MCF 10A (cell line): ENCODE results near the gene GMDS. TPM values are rescaled to one million over a fixed set of nuclear protein-coding genes. Genes with fewer than 3 reads are reported as not detected.

Experiments
- BruUV-seq: library from RNA; stranded (reverse); fragments of 400-500 nt; replicated peaks from 2 replicates; lab custom pipeline; 2021; lab: Mats Ljungman, UMichigan
- CTCF ChIA-PET: fragments of 300-600 bp; sonication (Branson Sonifier 250); formaldehyde crosslinking; extraction: SDS; loops from one replicate; lab custom pipeline; 2021; ENCODE audit warnings: antibody characterized with exemption, inconsistent platforms; lab: Yijun Ruan, JAX
- POLR2A ChIA-PET: fragments of 300-600, 350-650 bp; sonication (Branson Sonifier 250); formaldehyde crosslinking; extraction: SDS; loops from one replicate; lab custom pipeline; 2020; ENCODE audit warnings: antibody characterized with exemption, inconsistent platforms; lab: Yijun Ruan, JAX
- DNase-seq: peaks from one replicate; pipeline ENCODE4 v3.0.0-alpha.2; 2018; ENCODE audit not compliant: unreplicated experiment
- H3K27ac Mint-ChIP-seq: one replicate; pipeline ENCODE4 v1.8.0; 2022; ENCODE audit warnings: mild to moderate bottlenecking, low read depth, mixed read lengths; ENCODE audit not compliant: unreplicated experiment
- H3K27me3 Mint-ChIP-seq: one replicate; pipeline ENCODE4 v1.8.0; 2022; ENCODE audit warnings: mixed read lengths; ENCODE audit not compliant: insufficient read depth, unreplicated experiment
- H3K36me3 Mint-ChIP-seq: one replicate; pipeline ENCODE4 v1.8.0; 2022; ENCODE audit warnings: mild to moderate bottlenecking, moderate library complexity, mixed read lengths; ENCODE audit not compliant: insufficient read depth, unreplicated experiment
- H3K4me1 Mint-ChIP-seq: one replicate; pipeline ENCODE4 v1.8.0; 2022; ENCODE audit warnings: mixed read lengths; ENCODE audit not compliant: insufficient read depth, unreplicated experiment
- H3K4me3 Mint-ChIP-seq: one replicate; pipeline ENCODE4 v1.8.0; 2022; ENCODE audit warnings: mild to moderate bottlenecking, moderate library complexity, mixed read lengths; ENCODE audit not compliant: unreplicated experiment
- H3K9me3 Mint-ChIP-seq: one replicate; pipeline ENCODE4 v1.8.0; 2022; ENCODE audit warnings: mixed read lengths; ENCODE audit not compliant: unreplicated experiment
- intact Hi-C: fragments of 100-400 bp; cut with micrococcal nuclease; formaldehyde crosslinking; loops from 2 replicates; pipeline ENCODE4 v1.14.1; 2022
- total RNA-seq: library from RNA; stranded (reverse); gene quantifications from 2 replicates; pipeline ENCODE4 v1.2.3, GENCODE V29; 2022
- TF ChIP-seq, protein P1 (sequence below): fragments of 200-600 bp; IDR thresholded peaks from one replicate; pipeline ENCODE4 v1.8.0; 2022; ENCODE audit warnings: antibody characterized with exemption, mild to moderate bottlenecking; ENCODE audit not compliant: unreplicated experiment

The GMDS gene
- total RNA-seq, 1 experiment from 2014 or later = 24.9 TPM

DNA sequence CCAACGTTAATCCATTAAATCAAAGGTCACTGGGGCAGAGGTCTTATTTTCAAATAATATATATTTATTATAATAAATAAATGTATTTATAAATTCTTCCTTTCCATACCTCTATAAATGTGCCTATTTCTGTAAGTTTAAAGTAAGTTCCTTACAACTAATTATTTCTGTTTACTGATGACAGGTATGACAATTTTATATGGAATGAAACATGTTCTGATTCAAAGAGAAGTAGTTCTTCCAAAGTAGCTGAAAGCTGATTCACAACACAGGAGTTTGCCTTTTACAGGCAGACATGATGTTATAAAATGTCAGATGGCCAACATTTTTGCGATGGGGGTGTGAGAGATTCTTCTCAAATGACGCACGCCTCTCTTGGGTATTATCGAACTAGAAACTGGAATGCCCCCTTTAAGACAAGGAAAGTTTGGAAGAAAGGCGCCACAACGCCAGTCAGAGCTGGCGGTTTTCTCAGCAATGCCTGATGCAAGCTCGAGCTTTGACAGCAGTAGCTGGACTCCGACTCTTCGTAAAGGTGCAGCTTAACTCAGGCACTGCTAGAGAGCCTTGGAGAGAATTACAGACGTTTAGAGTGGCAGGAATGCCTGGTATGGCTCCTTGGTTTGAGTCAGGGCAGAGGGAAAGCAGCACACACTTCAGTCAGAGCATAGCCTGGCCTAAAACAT is 543.6 kb downstream of the GMDS start:
- H3K27ac Mint-ChIP-seq = no peak overlapping the region
- CTCF ChIA-PET = interaction anchor here (0.6 to 0.9 kb wide), 2 partner anchors 15 to 593 kb away, joined by 3 to 5 read pairs; no protein-coding TSS in a partner anchor
- POLR2A ChIA-PET = interaction anchor here (0.6 kb wide), 1 partner anchor 26 kb away, joined by 4 read pairs; no protein-coding TSS in a partner anchor
- no peaks in the 10 kb centered on the region for H3K27me3 Mint-ChIP-seq
- intact Hi-C loops = no loop called here
- H3K4me3 Mint-ChIP-seq = no peak overlapping the region
- no peaks in the 10 kb centered on the region for H3K9me3 Mint-ChIP-seq
- peaks cover 5% of the 10 kb centered on the region for H3K4me1 Mint-ChIP-seq
- no peaks in the 10 kb centered on the region for H3K36me3 Mint-ChIP-seq
- TF ChIP-seq, protein P1, sequence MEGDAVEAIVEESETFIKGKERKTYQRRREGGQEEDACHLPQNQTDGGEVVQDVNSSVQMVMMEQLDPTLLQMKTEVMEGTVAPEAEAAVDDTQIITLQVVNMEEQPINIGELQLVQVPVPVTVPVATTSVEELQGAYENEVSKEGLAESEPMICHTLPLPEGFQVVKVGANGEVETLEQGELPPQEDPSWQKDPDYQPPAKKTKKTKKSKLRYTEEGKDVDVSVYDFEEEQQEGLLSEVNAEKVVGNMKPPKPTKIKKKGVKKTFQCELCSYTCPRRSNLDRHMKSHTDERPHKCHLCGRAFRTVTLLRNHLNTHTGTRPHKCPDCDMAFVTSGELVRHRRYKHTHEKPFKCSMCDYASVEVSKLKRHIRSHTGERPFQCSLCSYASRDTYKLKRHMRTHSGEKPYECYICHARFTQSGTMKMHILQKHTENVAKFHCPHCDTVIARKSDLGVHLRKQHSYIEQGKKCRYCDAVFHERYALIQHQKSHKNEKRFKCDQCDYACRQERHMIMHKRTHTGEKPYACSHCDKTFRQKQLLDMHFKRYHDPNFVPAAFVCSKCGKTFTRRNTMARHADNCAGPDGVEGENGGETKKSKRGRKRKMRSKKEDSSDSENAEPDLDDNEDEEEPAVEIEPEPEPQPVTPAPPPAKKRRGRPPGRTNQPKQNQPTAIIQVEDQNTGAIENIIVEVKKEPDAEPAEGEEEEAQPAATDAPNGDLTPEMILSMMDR = no peak
- DNase-seq = no peak
- BruUV-seq = no TSS peak

- no peak overlapping the region for H3K4me3 Mint-ChIP-seq
These were observed 545.0 kb downstream of the GMDS start for GRCh38 chr6:1700278-1700967.

DNA sequence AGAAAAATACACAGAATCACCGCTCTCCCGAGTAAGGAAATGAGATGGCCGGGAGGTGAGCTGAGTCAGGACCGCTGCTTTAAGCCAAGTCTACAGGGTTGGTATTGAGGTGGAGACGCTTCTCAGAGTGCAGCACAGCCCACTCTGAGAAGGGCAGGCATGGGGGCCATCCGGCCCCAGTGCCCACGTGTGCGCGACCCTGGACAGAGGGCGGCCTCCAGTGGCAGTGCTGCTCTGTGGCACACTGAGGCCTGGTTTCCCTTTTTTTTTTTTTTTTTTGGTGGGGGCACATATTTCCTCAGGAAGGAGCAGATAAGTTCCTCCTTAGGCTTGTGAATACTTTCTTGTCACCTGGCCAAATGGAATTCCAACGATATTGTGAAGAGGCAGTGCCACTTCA is 546.9 kb downstream of the GMDS start:
- ChIA-PET POLR2A (interaction anchor here (1.2 kb wide), 1 partner anchor 38 kb away, joined by 3 read pairs; no protein-coding TSS in a partner anchor), CTCF (interaction anchor here (0.7 to 1.6 kb wide), 2 partner anchors 12 to 26 kb away, joined by 3 to 4 read pairs; no protein-coding TSS in a partner anchor)
- intact Hi-C loops = no loop called here
- no peak for DNase-seq
- TF ChIP-seq, protein P1 = no peak
- Mint-ChIP-seq H3K9me3 (no peaks in the 10 kb centered on the region), H3K27me3 (no peaks in the 10 kb centered on the region), H3K36me3 (no peaks in the 10 kb centered on the region), H3K27ac (no peak overlapping the region), H3K4me3 (no peak overlapping the region), H3K4me1 (no peaks in the 10 kb centered on the region)
- BruUV-seq = no TSS peak

More at GRCh38 chr6:1700278-1700967, 545.0 kb downstream of the GMDS start:
- Mint-ChIP-seq H3K9me3 (no peaks in the 10 kb centered on the region), H3K36me3 (no peaks in the 10 kb centered on the region), H3K27me3 (no peaks in the 10 kb centered on the region), H3K27ac (no peak overlapping the region), H3K4me1 (peaks cover 5% of the 10 kb centered on the region)
- intact Hi-C loops = no loop called here
- ChIA-PET POLR2A (no interaction called here), CTCF (interaction anchor here (1.6 kb wide), 1 partner anchor 10 kb away, joined by 4 read pairs; no protein-coding TSS in a partner anchor)
- TF ChIP-seq, protein P1 = no peak
- no peak for DNase-seq
- no TSS peak for BruUV-seq
